Loucy (cell line): ENCODE results near the gene SLC7A9.

Experiments used
- H2AFZ ChIP-seq: fragments of 200-600 bp; sonication (generic); 2 replicates; pipeline ENCODE4 v1.6.0; 2016; ENCODE audit warnings: antibody characterized with exemption, mild to moderate bottlenecking, low read length, moderate library complexity
- H3F3A ChIP-seq: fragments of 200-600 bp; 2 replicates; pipeline ENCODE4 v1.6.0; 2016; ENCODE audit warnings: antibody characterized with exemption, low read depth, mild to moderate bottlenecking
- H3K27me3 ChIP-seq: fragments of 200-600 bp; sonication (generic); 2 replicates; pipeline ENCODE4 v1.6.1; 2014; ENCODE audit warnings: low read length, mild to moderate bottlenecking; ENCODE audit not compliant: insufficient read depth, poor library complexity, severe bottlenecking
- H3K36me3 ChIP-seq: fragments of 200-600 bp; sonication (generic); 2 replicates; pipeline ENCODE4 v1.6.1; 2016; ENCODE audit warnings: low read length; ENCODE audit not compliant: insufficient read depth
- H3K4me1 ChIP-seq: fragments of 200-600 bp; sonication (generic); 2 replicates; pipeline ENCODE4 v1.5.1; 2014; ENCODE audit warnings: low read length, mild to moderate bottlenecking; ENCODE audit not compliant: insufficient read depth, poor library complexity, severe bottlenecking
- H3K4me2 ChIP-seq: fragments of 200-600 bp; sonication (generic); 2 replicates; pipeline ENCODE4 v1.6.0; 2014; ENCODE audit warnings: antibody characterized with exemption, low read length, low read depth, mild to moderate bottlenecking; ENCODE audit not compliant: poor library complexity, severe bottlenecking
- H3K4me3 ChIP-seq: fragments of 200-600 bp; sonication (generic); 2 replicates; pipeline ENCODE4 v1.5.1; 2014; ENCODE audit warnings: low read length, mild to moderate bottlenecking, mixed read lengths; ENCODE audit not compliant: poor library complexity, severe bottlenecking
- H3K79me2 ChIP-seq: fragments of 200-600 bp; sonication (generic); 2 replicates; pipeline ENCODE4 v1.6.1; 2014; ENCODE audit warnings: low read length; ENCODE audit not compliant: insufficient read depth
- H3K9ac ChIP-seq: fragments of 200-600 bp; sonication (generic); 2 replicates; pipeline ENCODE4 v1.6.0; 2014; ENCODE audit warnings: mild to moderate bottlenecking, low read depth, low read length, moderate library complexity; ENCODE audit not compliant: poor library complexity, severe bottlenecking
- H3K9me2 ChIP-seq: fragments of 200-600 bp; sonication (generic); replicated peaks from 2 replicates; pipeline ENCODE4 v1.6.1; 2016; ENCODE audit warnings: low read depth, low read length, mixed read lengths
- H3K9me3 ChIP-seq: fragments of 200-600 bp; sonication (generic); 2 replicates; pipeline ENCODE4 v1.6.1; 2014; ENCODE audit warnings: mild to moderate bottlenecking, antibody characterized with exemption, low read length, low read depth; ENCODE audit not compliant: insufficient read depth
- H4K20me1 ChIP-seq: fragments of 200-600 bp; sonication (generic); 2 replicates; pipeline ENCODE4 v1.6.0; 2014; ENCODE audit warnings: antibody characterized with exemption, low read length, mild to moderate bottlenecking; ENCODE audit not compliant: insufficient read depth, poor library complexity, severe bottlenecking
- EZH2phosphoT487 ChIP-seq: fragments of 200-600 bp; IDR thresholded peaks from 2 replicates; pipeline ENCODE4 v1.6.1; 2018; ENCODE audit warnings: antibody characterized with exemption, mild to moderate bottlenecking, moderate library complexity, borderline replicate concordance
- TF ChIP-seq, protein P1 (sequence below): fragments of 200-600 bp; sonication (generic); conservative IDR thresholded peaks from 2 replicates; pipeline ENCODE4 v1.5.1; 2014; ENCODE audit warnings: mild to moderate bottlenecking, antibody characterized with exemption, low read length

The SLC7A9 gene

GRCh38 chr19:32812036-32812435, 57.5 kb downstream of the SLC7A9 start:
- Histone ChIP-seq H3F3A (no peaks in the 10 kb centered on the region), H3K4me1 (no peaks in the 10 kb centered on the region), H3K9ac (no peak overlapping the region), H3K4me3 (no peak overlapping the region), H3K79me2 (no peaks in the 10 kb centered on the region), H3K9me3 (no peaks in the 10 kb centered on the region), H3K4me2 (no peak overlapping the region), H2AFZ (no peak overlapping the region), H4K20me1 (no peaks in the 10 kb centered on the region), H3K27me3 (no peaks in the 10 kb centered on the region), H3K9me2 (no peaks in the 10 kb centered on the region), H3K36me3 (no peaks in the 10 kb centered on the region)
- TF ChIP-seq EZH2phosphoT487: no peak
- TF ChIP-seq, protein P1, sequence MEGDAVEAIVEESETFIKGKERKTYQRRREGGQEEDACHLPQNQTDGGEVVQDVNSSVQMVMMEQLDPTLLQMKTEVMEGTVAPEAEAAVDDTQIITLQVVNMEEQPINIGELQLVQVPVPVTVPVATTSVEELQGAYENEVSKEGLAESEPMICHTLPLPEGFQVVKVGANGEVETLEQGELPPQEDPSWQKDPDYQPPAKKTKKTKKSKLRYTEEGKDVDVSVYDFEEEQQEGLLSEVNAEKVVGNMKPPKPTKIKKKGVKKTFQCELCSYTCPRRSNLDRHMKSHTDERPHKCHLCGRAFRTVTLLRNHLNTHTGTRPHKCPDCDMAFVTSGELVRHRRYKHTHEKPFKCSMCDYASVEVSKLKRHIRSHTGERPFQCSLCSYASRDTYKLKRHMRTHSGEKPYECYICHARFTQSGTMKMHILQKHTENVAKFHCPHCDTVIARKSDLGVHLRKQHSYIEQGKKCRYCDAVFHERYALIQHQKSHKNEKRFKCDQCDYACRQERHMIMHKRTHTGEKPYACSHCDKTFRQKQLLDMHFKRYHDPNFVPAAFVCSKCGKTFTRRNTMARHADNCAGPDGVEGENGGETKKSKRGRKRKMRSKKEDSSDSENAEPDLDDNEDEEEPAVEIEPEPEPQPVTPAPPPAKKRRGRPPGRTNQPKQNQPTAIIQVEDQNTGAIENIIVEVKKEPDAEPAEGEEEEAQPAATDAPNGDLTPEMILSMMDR: no peak

DNA sequence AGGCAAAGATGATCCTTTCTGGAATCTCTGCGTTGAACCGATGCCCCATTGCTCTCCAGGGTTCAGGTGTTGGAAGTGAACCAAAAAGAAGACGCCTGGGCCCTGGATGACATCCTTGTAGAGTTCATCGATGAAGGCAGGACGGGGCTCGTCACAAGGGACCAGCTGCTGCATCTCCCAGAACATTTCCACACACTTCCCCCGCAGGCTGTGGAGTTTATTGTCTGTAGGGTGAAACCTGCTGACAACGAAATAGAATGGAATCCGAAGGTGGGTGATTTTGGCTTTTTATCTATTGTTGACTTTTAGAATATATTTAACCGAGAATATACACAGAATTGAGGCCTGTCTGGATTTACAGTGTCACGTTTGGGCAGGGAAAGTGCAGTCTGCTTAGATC, 58.4 kb downstream of the SLC7A9 start:
- Histone ChIP-seq H3K4me2 (no peak overlapping the region), H3K4me3 (no peak overlapping the region), H3K9me3 (no peaks in the 10 kb centered on the region), H4K20me1 (no peaks in the 10 kb centered on the region), H3F3A (no peaks in the 10 kb centered on the region), H3K4me1 (no peaks in the 10 kb centered on the region), H3K9me2 (no peaks in the 10 kb centered on the region), H3K36me3 (no peaks in the 10 kb centered on the region), H3K79me2 (no peaks in the 10 kb centered on the region), H3K9ac (no peak overlapping the region), H3K27me3 (no peaks in the 10 kb centered on the region), H2AFZ (no peak overlapping the region)
- no peak for TF ChIP-seq EZH2phosphoT487
- TF ChIP-seq, protein P1: no peak

- Histone ChIP-seq H3F3A (no peaks in the 10 kb centered on the region), H3K9me3 (no peaks in the 10 kb centered on the region), H3K4me1 (no peaks in the 10 kb centered on the region), H3K27me3 (no peaks in the 10 kb centered on the region), H3K9me2 (no peaks in the 10 kb centered on the region), H3K36me3 (no peaks in the 10 kb centered on the region), H3K4me2 (no peak overlapping the region), H4K20me1 (no peaks in the 10 kb centered on the region), H3K9ac (no peak overlapping the region), H3K4me3 (no peak overlapping the region), H3K79me2 (no peaks in the 10 kb centered on the region), H2AFZ (no peak overlapping the region)
- TF ChIP-seq, protein P1: no peak
- no peak for TF ChIP-seq EZH2phosphoT487
These were observed 59.1 kb downstream of the SLC7A9 start for GRCh38 chr19:32810452-32810851.
